Tibial nerve (tissue), 4 donors: ENCODE data around the gene CFAP57. TPM values are rescaled to one million over a fixed set of nuclear protein-coding genes. Genes with fewer than 3 reads are reported as not detected.

ENCODE experiments used
- DNase-seq, 2 donors: peaks; one replicate each; pipeline ENCODE4 v3.0.0-alpha.2; 2019; ENCODE audit warnings: low spot score in 2 of 2
- H3K27ac ChIP-seq, 4 donors: fragments of 200-600 bp; sonication (generic) in 3 of 4; one replicate each; pipeline ENCODE4 v1.5.1; 2017 to 2019; ENCODE audit warnings: mild to moderate bottlenecking in 1 of 4
- H3K27me3 ChIP-seq, 2 donors: fragments of 200-600 bp; sonication (generic) in 1 of 2; one replicate each; pipeline versions ENCODE4 v1.5.1 to v1.6.0; 2017 to 2019
- H3K36me3 ChIP-seq, 3 donors: fragments of 200-600 bp; sonication (generic); one replicate each; pipeline ENCODE4 v1.5.1; 2018 to 2019
- H3K4me1 ChIP-seq, 4 donors: fragments of 200-600 bp; sonication (generic) in 3 of 4; one replicate each; pipeline ENCODE4 v1.5.1; 2017 to 2019
- H3K4me3 ChIP-seq, 4 donors: fragments of 200-600 bp; sonication (generic) in 3 of 4; one replicate each; pipeline ENCODE4 v1.5.1; 2017 to 2019; ENCODE audit warnings: mild to moderate bottlenecking in 1 of 4, moderate library complexity in 1 of 4
- H3K9me3 ChIP-seq, 4 donors: fragments of 200-600 bp; sonication (generic) in 3 of 4; one replicate each; pipeline ENCODE4 v1.5.1; 2017 to 2019
- EP300 ChIP-seq, 2 donors: sonication (generic); formaldehyde crosslinking; IDR thresholded peaks; one replicate each; pipeline ENCODE4 v1.6.1; 2017; ENCODE audit warnings: antibody characterized with exemption in 2 of 2, mild to moderate bottlenecking in 1 of 2
- POLR2A ChIP-seq, 2 donors: fragments of 450-650 bp; IDR thresholded peaks; one replicate each; pipeline ENCODE4 v1.6.1; 2017; ENCODE audit warnings: antibody characterized with exemption in 2 of 2, mild to moderate bottlenecking in 2 of 2, moderate library complexity in 2 of 2
- WGBS, 2 donors: methylation state at CpG; one replicate each; pipeline ENCODE4 v1.1.5; 2018; 5-methylcytosine and 5-hydroxymethylcytosine counted together
- total RNA-seq, 4 donors: library from RNA; depleted of rRNA; stranded (reverse); fragments of >200 nt; gene quantifications; one replicate each; pipeline ENCODE4 v1.1.0, GENCODE V29; 2016
- TF ChIP-seq, protein P1 (sequence below), 5 experiments: fragments of 200-600 bp in 3 of 5; fragments of 450-650 bp in 2 of 5; sonication (generic) in 3 of 5; IDR thresholded peaks; one replicate each; pipeline ENCODE4 v1.5.1; 2016 to 2019; ENCODE audit warnings: antibody characterized with exemption in 5 of 5, mild to moderate bottlenecking in 3 of 5, moderate library complexity in 2 of 5

The CFAP57 gene
- total RNA-seq, 4 donors from 2014 or later, result 0.21 to 0.30 (median 0.22) TPM; not detected in 1

DNA sequence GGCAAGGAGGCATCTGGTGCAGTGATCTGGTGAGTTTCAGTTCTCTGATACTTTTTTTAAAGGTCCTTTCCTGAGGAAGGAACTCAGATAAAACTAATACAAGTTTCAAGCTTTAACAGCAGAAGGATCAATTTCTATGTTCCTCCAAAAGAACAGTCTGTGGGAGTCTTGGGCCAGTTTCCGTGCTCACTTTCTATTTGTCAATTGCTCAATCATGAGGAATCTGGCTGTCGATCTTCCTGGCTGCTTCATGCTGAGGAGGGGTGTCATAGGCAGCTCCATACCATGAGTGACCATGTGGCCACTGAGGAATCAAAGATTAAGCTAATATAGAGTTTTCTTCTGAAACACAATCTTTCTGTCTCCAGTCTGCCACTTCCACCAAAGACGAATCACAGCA is 86.2 kb downstream of the CFAP57 start:
- H3K4me3 ChIP-seq, result no peak overlapping the region
- H3K4me1 ChIP-seq, result no peaks in the 10 kb centered on the region
- no peaks in the 10 kb centered on the region for H3K27me3 ChIP-seq
- no peak for DNase-seq
- no peak overlapping the region for H3K27ac ChIP-seq
- H3K9me3 ChIP-seq, result peaks cover 0 to 3% (median 0%) of the 10 kb centered on the region in 4 donors
- TF ChIP-seq, protein P1, sequence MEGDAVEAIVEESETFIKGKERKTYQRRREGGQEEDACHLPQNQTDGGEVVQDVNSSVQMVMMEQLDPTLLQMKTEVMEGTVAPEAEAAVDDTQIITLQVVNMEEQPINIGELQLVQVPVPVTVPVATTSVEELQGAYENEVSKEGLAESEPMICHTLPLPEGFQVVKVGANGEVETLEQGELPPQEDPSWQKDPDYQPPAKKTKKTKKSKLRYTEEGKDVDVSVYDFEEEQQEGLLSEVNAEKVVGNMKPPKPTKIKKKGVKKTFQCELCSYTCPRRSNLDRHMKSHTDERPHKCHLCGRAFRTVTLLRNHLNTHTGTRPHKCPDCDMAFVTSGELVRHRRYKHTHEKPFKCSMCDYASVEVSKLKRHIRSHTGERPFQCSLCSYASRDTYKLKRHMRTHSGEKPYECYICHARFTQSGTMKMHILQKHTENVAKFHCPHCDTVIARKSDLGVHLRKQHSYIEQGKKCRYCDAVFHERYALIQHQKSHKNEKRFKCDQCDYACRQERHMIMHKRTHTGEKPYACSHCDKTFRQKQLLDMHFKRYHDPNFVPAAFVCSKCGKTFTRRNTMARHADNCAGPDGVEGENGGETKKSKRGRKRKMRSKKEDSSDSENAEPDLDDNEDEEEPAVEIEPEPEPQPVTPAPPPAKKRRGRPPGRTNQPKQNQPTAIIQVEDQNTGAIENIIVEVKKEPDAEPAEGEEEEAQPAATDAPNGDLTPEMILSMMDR (IDR thresholded peaks at IDR 0.05), result no peak
- TF ChIP-seq POLR2A (IDR thresholded peaks at IDR 0.05), result no peak
- no peak for TF ChIP-seq EP300 (IDR thresholded peaks at IDR 0.05)
- 79 to 91% methylated on average over 3 of the region's 3 CpGs for WGBS, 2 donors
- H3K36me3 ChIP-seq, result no peaks in the 10 kb centered on the region

DNA sequence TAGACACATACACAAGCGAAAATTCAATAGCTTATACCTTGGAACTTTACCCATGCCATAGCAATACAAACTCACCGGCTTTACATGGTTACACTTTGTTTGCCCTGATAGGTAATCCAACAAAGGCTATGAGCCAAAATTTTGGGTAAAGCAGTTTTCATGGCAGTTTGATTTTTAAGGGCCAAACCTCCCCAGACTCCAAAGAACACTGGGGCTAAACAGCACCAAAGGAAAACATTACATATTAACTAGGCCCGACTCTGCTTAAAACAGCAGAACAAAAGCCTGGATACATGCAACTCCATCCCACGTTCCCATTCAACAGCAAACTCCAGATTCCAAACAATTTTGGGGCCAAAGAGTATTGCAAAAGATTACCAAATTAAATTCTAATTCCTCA is 93.3 kb downstream of the CFAP57 start:
- Histone ChIP-seq H3K4me1 (peaks cover 0 to 5% (median 1%) of the 10 kb centered on the region in 4 donors), H3K4me3 (no peak overlapping the region), H3K36me3 (no peaks in the 10 kb centered on the region), H3K9me3 (peaks cover 0 to 5% (median 0%) of the 10 kb centered on the region in 4 donors), H3K27me3 (peaks cover 0 to 1% of the 10 kb centered on the region in 2 donors), H3K27ac (peak overlapping the region in 2 of 4 donors; percentile 13 to 34)
- TF ChIP-seq, protein P1 (IDR thresholded peaks at IDR 0.05), result no peak
- TF ChIP-seq POLR2A (IDR thresholded peaks at IDR 0.05), result no peak
- TF ChIP-seq EP300 (IDR thresholded peaks at IDR 0.05), result no peak
- no peak for DNase-seq
- 53 to 62% methylated on average over 4 of the region's 4 CpGs for WGBS, 2 donors

DNA sequence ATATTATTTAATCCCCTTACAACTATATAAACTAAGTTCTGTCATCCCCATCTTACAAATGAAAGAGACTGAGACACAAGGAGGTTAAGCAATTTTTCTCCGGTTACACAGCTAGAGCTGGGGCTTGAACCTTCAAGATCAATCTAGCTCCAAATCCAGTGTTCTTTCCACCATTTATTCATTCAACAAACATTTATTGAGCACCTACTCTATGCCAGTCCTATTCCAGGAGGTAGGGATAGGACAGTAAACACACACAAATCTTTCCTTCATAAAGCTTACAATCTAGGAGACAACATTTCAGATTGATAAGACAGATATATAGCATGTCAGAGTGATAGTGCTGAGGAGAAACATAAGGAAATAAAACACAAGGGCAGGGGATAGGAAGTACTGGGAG is 94.8 kb downstream of the CFAP57 start:
- Histone ChIP-seq H3K4me1 (peaks cover 0 to 11% (median 7%) of the 10 kb centered on the region in 4 donors), H3K36me3 (no peaks in the 10 kb centered on the region), H3K4me3 (no peak overlapping the region), H3K9me3 (peaks cover 0 to 5% (median 0%) of the 10 kb centered on the region in 4 donors), H3K27ac (no peak overlapping the region), H3K27me3 (peaks cover 0 to 15% of the 10 kb centered on the region in 2 donors)
- TF ChIP-seq EP300 (IDR thresholded peaks at IDR 0.05) (no peak), POLR2A (IDR thresholded peaks at IDR 0.05) (no peak)
- TF ChIP-seq, protein P1 (IDR thresholded peaks at IDR 0.05), result no peak
- 93 to 95% methylated on average over 1 of the region's 1 CpG for WGBS, 2 donors
- DNase-seq, result no peak

DNA sequence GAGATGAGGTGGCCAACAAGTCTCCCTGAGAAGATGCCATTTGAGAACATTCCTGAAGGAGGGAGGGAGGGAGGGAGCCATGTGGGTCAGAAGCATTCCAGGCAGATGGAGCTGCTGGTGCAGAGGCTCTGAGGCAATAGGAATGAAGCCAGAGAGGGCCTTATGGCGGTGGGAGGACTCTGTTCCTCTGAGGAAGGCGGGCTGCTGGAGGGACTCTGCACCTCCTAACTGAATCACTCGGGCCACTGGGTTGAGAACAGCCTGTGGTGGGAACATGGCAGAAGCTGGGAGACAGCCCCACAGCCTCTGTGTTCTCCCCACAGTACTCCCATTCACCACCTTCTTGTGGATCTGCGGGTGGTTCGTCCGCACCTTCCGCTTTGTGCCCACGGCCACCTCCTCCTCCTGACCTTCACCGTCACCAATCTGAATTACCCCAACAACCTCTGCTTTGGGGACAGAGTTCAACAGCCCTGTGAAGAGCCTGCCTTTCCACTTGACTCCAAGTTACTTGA is 95.2 kb downstream of the CFAP57 start:
- H3K27ac ChIP-seq, result no peak overlapping the region
- DNase-seq, result no peak
- H3K36me3 ChIP-seq, result no peaks in the 10 kb centered on the region
- H3K4me3 ChIP-seq, result no peak overlapping the region
- H3K27me3 ChIP-seq, result peaks cover 0 to 19% of the 10 kb centered on the region in 2 donors
- H3K9me3 ChIP-seq, result peaks cover 0 to 5% (median 0%) of the 10 kb centered on the region in 4 donors
- TF ChIP-seq POLR2A (IDR thresholded peaks at IDR 0.05) (no peak), EP300 (IDR thresholded peaks at IDR 0.05) (no peak)
- TF ChIP-seq, protein P1 (IDR thresholded peaks at IDR 0.05), result no peak
- peaks cover 0 to 11% (median 7%) of the 10 kb centered on the region in 4 donors for H3K4me1 ChIP-seq
- WGBS, 2 donors, result 79 to 80% methylated on average over 9 of the region's 9 CpGs

DNA sequence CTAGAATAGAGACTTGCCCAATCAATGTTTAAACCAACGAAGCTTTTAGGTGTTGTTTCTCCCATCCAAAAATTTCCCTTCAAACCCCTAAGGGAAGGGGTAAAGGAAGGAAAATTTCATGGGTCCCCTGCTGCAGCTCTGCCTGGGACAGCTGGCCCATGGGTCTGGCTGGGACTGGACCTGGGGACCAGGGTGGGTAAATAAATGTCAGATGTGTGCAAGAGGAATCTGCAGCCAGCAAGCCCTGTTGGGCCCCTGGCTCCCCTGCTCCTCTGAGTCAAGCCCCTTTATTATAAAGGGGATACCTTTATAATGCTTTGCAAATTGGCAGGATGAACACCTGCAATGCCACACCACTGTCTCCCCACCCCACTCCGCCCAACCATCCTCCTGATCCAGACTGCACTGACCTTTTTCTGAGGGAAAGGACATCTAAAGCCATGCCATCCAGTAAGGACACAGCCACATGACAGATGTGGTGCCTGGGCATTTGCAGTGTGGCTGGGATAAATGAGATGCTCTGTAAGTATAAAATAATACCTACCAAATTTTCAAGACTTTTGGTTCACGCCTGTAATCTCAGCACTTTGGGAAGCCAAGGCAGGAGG is 95.8 kb downstream of the CFAP57 start:
- Histone ChIP-seq H3K4me3 (no peak overlapping the region), H3K27me3 (peaks cover 0 to 20% of the 10 kb centered on the region in 2 donors), H3K27ac (no peak overlapping the region), H3K36me3 (no peaks in the 10 kb centered on the region), H3K4me1 (peaks cover 0 to 11% (median 7%) of the 10 kb centered on the region in 4 donors), H3K9me3 (peaks cover 0 to 5% (median 0%) of the 10 kb centered on the region in 4 donors)
- TF ChIP-seq, protein P1 (IDR thresholded peaks at IDR 0.05), result no peak
- TF ChIP-seq POLR2A (IDR thresholded peaks at IDR 0.05) (no peak), EP300 (IDR thresholded peaks at IDR 0.05) (no peak)
- 93 to 97% methylated on average over 3 of the region's 3 CpGs for WGBS, 2 donors
- no peak for DNase-seq
